AG10803 (cell line): ENCODE results near the gene DPM1.

Experiments
- DNase-seq: peaks from one replicate; pipeline ENCODE4 v3.0.0; 2010; ENCODE audit warnings: low read depth
- H3K4me3 ChIP-seq: 2 replicates; pipeline ENCODE4 v1.5.1; 2011; ENCODE audit warnings: mild to moderate bottlenecking, low read length, control low read depth
- TF ChIP-seq, protein P1 (sequence below): conservative IDR thresholded peaks from 2 replicates; pipeline ENCODE4 v1.5.1; 2011; ENCODE audit warnings: mild to moderate bottlenecking, low read length, control low read depth, inconsistent platforms

The DPM1 gene

DNA sequence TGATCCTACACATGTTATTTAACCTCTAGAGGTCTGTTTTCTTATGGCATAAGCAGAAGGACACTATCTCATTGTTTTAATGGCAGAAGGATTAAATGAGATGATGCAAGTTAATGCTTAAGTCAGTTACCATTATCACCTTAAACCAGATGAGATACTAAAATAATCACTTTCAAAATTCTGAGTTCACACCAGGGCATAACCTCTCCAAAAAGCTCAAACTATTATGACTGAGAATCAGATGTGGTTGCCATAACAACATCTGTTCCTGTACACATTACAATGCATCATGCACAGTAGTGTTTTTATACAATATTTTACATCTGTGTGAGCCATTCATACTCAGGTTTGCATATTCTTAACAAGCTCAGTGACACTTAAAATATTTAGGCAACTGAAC is 37.3 kb downstream of the DPM1 start:
- DNase-seq = peak; percentile 64
- TF ChIP-seq, protein P1, sequence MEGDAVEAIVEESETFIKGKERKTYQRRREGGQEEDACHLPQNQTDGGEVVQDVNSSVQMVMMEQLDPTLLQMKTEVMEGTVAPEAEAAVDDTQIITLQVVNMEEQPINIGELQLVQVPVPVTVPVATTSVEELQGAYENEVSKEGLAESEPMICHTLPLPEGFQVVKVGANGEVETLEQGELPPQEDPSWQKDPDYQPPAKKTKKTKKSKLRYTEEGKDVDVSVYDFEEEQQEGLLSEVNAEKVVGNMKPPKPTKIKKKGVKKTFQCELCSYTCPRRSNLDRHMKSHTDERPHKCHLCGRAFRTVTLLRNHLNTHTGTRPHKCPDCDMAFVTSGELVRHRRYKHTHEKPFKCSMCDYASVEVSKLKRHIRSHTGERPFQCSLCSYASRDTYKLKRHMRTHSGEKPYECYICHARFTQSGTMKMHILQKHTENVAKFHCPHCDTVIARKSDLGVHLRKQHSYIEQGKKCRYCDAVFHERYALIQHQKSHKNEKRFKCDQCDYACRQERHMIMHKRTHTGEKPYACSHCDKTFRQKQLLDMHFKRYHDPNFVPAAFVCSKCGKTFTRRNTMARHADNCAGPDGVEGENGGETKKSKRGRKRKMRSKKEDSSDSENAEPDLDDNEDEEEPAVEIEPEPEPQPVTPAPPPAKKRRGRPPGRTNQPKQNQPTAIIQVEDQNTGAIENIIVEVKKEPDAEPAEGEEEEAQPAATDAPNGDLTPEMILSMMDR = no peak

DNA sequence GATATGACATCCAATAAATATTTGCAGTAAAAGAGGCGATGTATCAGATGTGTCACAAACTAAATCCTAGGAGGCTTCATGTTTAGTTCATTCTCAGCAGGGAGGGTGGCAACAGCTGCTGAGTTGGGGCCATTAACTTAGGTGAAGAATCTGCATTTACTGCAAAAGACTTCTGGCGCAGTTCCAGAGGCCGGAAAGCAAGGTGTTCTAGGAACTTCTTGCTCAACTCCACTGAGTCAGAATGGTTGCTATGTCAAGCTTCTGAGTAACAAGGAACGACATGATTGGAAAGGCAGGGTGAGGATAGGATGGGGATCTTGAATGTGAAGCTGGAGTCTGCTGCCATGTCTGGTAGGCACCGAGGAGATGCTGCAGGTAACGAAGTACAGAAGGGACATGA is 38.8 kb downstream of the DPM1 start:
- TF ChIP-seq, protein P1 = no peak
- peak; percentile 69 for DNase-seq
- H3K4me3 ChIP-seq = no peak overlapping the region

More for the DNA sequence above, 37.3 kb downstream of the DPM1 start:
- H3K4me3 ChIP-seq = no peak overlapping the region

DNA sequence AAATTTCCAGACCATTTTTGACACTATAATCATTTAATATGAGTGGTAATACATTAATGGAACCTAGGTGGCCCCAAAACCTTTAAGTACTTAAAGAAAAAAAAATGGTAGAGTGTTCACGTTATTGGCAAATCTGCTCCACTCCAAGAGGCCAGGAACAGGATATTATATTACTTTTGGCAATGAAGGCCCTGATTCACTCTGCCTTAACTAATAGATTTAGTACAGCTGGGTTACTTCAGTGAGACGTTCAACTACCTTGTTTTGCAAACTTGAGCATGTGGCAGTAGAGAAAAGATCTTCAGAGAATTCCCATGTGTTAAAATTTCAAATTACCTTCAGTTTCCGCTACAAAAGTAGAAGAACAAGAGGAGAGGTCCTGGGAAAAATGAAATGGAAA is 39.9 kb downstream of the DPM1 start:
- DNase-seq = peak; percentile 66

DNA sequence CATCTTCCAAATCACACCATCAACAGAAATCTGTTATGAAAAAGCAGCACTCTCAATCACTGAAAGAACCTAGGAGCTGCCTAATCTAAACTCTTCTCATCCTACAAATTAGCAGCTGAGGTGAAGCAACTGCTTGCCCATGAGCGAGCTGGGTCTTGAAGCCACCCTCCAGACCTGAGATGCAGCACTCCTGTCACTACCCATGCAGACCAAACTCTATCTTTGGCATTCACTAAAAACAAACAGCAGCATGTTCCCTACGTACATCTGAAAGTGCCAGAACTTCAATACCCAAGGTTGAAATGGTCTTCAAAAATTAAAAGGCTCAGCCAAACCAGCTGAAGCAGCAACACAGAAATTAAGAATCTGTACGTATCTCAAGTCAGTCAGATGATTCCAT is 41.4 kb downstream of the DPM1 start:
- DNase-seq = no peak
- no peak overlapping the region for H3K4me3 ChIP-seq
- TF ChIP-seq, protein P1 = no peak

More for the DNA sequence above, 39.9 kb downstream of the DPM1 start:
- TF ChIP-seq, protein P1 = no peak
- H3K4me3 ChIP-seq = no peak overlapping the region

DNA sequence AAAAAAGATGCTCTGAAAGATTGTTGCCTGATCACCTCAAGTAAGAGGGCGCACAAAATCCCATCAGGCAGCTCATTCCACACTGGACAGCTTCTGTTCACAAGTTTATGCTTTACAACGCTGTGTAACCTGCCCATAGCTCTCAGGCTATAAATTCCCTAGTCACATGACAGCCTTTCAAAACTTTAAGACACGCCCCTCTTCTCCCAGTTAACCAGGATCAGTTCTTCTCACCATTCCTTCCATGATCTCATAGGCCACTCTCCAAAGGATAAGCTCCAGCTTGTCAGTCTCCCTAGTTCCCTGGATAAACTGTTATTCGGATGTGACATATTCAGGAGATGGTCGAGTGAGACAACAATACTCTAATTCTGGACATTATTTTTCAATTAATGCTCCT is 42.1 kb downstream of the DPM1 start:
- TF ChIP-seq, protein P1 = no peak
- DNase-seq = no peak
- H3K4me3 ChIP-seq = no peak overlapping the region

DNA sequence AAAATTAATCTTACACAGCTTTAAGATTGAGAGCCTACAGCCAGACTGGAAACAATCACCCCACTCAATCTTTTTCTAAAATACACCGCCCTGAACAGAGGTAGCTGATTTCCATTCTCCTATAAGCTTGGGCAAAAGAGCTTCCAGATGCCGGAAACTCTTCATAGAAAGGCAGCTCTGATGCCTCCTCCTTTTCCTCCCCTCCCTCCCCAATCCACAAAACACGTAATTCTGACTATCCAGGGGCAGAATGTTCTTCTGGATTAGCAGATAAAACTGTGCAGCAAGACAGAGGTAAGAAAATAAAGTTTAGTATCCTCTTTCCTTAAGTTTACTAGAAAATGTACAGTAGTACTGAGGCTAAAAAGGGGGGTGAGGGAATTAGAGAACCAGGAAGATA is 42.9 kb downstream of the DPM1 start:
- TF ChIP-seq, protein P1 = no peak
- H3K4me3 ChIP-seq = no peak overlapping the region
- DNase-seq = peak; percentile 53

DNA sequence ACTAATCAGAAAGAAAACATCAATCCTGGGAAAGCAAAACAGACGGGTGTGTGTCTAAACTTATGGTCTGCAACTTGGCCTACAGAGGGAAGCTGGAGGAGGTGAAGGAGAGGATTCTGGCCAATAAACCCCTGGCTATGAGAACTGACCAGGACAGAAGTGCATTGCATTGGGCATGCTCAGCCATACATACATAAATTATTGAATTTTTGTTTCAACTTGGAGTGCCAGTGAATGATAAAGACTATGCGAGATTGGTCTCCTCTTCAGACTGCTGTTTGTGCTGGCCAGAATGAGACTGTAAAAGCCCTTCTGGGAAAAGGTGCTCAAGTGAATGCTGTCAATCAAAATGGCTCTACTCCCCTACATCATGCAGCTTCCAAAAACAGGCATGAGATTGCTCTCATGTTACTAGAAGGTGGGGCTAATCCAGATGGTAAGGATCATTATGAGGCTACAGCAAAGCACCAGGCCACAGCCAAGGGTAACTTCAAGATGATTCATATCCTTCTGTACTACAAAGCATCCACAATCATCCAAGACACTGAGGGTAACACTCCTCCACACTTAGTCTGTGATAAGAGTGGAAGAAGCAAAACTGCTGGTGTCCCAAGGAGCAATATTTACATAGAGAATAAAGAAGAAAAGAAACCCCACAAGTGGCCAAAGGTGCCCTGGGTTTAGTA is 44.5 kb downstream of the DPM1 start:
- peak; percentile 70 for DNase-seq
- H3K4me3 ChIP-seq = no peak overlapping the region
- TF ChIP-seq, protein P1 = no peak
